ENCODE measurements around the gene TMEM236.

GRCh38 chr10:17733620-17734019 is 18.4 kb upstream of the TMEM236 start:
- TF ChIP-seq TAF1 (IDR thresholded peaks at IDR 0.05; ENCODE audit: borderline replicate concordance, insufficient read depth, low read length) (no peak), SIN3A (IDR thresholded peaks at IDR 0.05; ENCODE audit: borderline replicate concordance, insufficient read depth, low read length) (no peak), POLR2AphosphoS5 (IDR thresholded peaks at IDR 0.05; ENCODE audit: low read depth, low read length) (no peak)

All from PFSK-1 (cell line).